IMR-90 (cell line): ENCODE measurements around the gene CUX1.

Experiments
- CEBPB ChIP-seq: IDR thresholded peaks from 2 replicates; pipeline ENCODE4 v1.6.1; 2012; ENCODE audit warnings: low read depth, low read length, improper control_type of control experiment
- FOS ChIP-seq: fragments of 150-350 bp; IDR thresholded peaks from 2 replicates; pipeline ENCODE4 v1.6.1; 2016; ENCODE audit warnings: low read depth, low read length
- MAFK ChIP-seq: IDR thresholded peaks from 2 replicates; pipeline ENCODE4 v1.6.1; 2012; ENCODE audit warnings: low read depth, low read length, improper control_type of control experiment
- MXI1 ChIP-seq: IDR thresholded peaks from 2 replicates; pipeline ENCODE4 v1.6.1; 2012; ENCODE audit warnings: low read depth, mild to moderate bottlenecking, low read length, moderate library complexity, borderline replicate concordance
- NFE2L2 ChIP-seq: fragments of 150-350 bp; IDR thresholded peaks from 2 replicates; pipeline ENCODE4 v1.6.1; 2016; ENCODE audit warnings: low read depth, mild to moderate bottlenecking, low read length
- POLR2A ChIP-seq: IDR thresholded peaks from 2 replicates; pipeline ENCODE4 v1.6.1; 2012; ENCODE audit warnings: mild to moderate bottlenecking, low read depth, low read length
- RAD21 ChIP-seq: IDR thresholded peaks from 2 replicates; pipeline ENCODE4 v1.6.1; 2012; ENCODE audit warnings: low read length, improper control_type of control experiment
- RCOR1 ChIP-seq: IDR thresholded peaks from 2 replicates; pipeline ENCODE4 v1.6.1; 2012; ENCODE audit warnings: mild to moderate bottlenecking, low read length, improper control_type of control experiment; ENCODE audit not compliant: insufficient replicate concordance
- RFX5 ChIP-seq: IDR thresholded peaks from 2 replicates; pipeline ENCODE4 v1.8.0; 2012; ENCODE audit warnings: low read depth, mild to moderate bottlenecking, low read length, moderate library complexity
- SMC3 ChIP-seq: fragments of 150-350 bp; IDR thresholded peaks from 2 replicates; pipeline ENCODE4 v1.6.1; 2016; ENCODE audit warnings: low read depth, mild to moderate bottlenecking, antibody characterized with exemption, low read length, moderate library complexity
- TF ChIP-seq, protein P1 (sequence below): conservative IDR thresholded peaks from 2 replicates; pipeline ENCODE4 v1.5.1; 2012; ENCODE audit warnings: mild to moderate bottlenecking, low read depth, low read length, improper control_type of control experiment
- TF ChIP-seq, protein P2 (sequence below): fragments of 150-350 bp; IDR thresholded peaks from 2 replicates; pipeline ENCODE4 v1.6.1; 2017; ENCODE audit warnings: mild to moderate bottlenecking, antibody characterized with exemption, low read length, low read depth

DNA sequence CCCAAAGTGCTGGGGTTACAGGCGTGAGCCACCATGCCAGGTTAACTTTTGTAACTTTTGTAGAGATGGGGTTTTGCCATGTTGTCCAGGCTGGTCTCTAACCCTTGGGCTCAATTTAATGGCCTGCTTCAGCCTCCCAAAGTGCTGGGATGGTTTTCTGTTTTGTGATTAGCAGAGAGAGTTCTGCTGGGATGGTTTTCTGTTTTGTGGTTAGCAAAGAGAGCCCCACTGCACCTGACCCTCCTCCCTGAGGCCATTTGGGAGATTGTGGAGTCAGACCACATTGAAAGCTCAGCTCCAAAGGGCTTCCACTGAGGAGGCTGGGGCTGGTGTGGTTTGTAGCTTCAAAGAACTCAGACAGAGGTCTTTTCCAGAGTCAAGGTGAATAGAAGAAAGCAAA lies 29.6 kb upstream of the CUX1 start:
- TF ChIP-seq, protein P1, sequence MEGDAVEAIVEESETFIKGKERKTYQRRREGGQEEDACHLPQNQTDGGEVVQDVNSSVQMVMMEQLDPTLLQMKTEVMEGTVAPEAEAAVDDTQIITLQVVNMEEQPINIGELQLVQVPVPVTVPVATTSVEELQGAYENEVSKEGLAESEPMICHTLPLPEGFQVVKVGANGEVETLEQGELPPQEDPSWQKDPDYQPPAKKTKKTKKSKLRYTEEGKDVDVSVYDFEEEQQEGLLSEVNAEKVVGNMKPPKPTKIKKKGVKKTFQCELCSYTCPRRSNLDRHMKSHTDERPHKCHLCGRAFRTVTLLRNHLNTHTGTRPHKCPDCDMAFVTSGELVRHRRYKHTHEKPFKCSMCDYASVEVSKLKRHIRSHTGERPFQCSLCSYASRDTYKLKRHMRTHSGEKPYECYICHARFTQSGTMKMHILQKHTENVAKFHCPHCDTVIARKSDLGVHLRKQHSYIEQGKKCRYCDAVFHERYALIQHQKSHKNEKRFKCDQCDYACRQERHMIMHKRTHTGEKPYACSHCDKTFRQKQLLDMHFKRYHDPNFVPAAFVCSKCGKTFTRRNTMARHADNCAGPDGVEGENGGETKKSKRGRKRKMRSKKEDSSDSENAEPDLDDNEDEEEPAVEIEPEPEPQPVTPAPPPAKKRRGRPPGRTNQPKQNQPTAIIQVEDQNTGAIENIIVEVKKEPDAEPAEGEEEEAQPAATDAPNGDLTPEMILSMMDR: no peak
- no peak for TF ChIP-seq POLR2A
- no peak for TF ChIP-seq MAFK
- TF ChIP-seq MXI1: no peak
- no peak for TF ChIP-seq NFE2L2
- TF ChIP-seq RFX5: no peak
- no peak for TF ChIP-seq SMC3
- TF ChIP-seq FOS: no peak
- no peak for TF ChIP-seq CEBPB
- TF ChIP-seq RCOR1: no peak
- no peak for TF ChIP-seq RAD21
- TF ChIP-seq, protein P2, sequence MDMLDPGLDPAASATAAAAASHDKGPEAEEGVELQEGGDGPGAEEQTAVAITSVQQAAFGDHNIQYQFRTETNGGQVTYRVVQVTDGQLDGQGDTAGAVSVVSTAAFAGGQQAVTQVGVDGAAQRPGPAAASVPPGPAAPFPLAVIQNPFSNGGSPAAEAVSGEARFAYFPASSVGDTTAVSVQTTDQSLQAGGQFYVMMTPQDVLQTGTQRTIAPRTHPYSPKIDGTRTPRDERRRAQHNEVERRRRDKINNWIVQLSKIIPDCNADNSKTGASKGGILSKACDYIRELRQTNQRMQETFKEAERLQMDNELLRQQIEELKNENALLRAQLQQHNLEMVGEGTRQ: no peak
